Inferior parietal cortex (tissue), 1 donor: ENCODE measurements around the gene HHIPL1.
"Not testable (repeated sequence)": the region's sequence is repeated elsewhere in the genome, so short reads cannot be mapped to it uniquely, and the experiment has no call there.

Source experiments
- DNase-seq: peaks from one replicate; pipeline ENCODE4 v3.0.0-alpha.2; 2016; ENCODE audit errors: extremely low spot score

Gene HHIPL1

GRCh38 chr14:99634443-99634842 is 10.5 kb upstream of the HHIPL1 start:
- DNase-seq: no peak

- no peak for DNase-seq
Observed at GRCh38 chr14:99635116-99635515, 9.8 kb upstream of the HHIPL1 start.

GRCh38 chr14:99636487-99636886 is 8.4 kb upstream of the HHIPL1 start:
- DNase-seq: no peak

GRCh38 chr14:99637624-99638023 is 7.3 kb upstream of the HHIPL1 start:
- DNase-seq: no peak

- not testable (repeated sequence) for DNase-seq
Observed at GRCh38 chr14:99642771-99643170, 2.2 kb upstream of the HHIPL1 start.

- DNase-seq: no peak
Observed at GRCh38 chr14:99643343-99643742, 1.6 kb upstream of the HHIPL1 start.

GRCh38 chr14:99644035-99644587 is 818 bp upstream of the HHIPL1 start:
- no peak for DNase-seq

GRCh38 chr14:99645545-99646505 is 896 bp downstream of the HHIPL1 start:
- no peak for DNase-seq

- DNase-seq: no peak
Observed at GRCh38 chr14:99647411-99647810, 2.5 kb downstream of the HHIPL1 start.

- no peak for DNase-seq
Observed at GRCh38 chr14:99648027-99648784, 3.3 kb downstream of the HHIPL1 start.

- DNase-seq: no peak
Observed at GRCh38 chr14:99649219-99649618, 4.3 kb downstream of the HHIPL1 start.

GRCh38 chr14:99649643-99650042 is 4.7 kb downstream of the HHIPL1 start:
- no peak for DNase-seq

GRCh38 chr14:99650189-99650588 is 5.3 kb downstream of the HHIPL1 start:
- no peak for DNase-seq

- no peak for DNase-seq
Observed at GRCh38 chr14:99651953-99652746, 7.2 kb downstream of the HHIPL1 start.

GRCh38 chr14:99654235-99654985 is 9.5 kb downstream of the HHIPL1 start:
- no peak for DNase-seq

GRCh38 chr14:99655521-99655920 is 10.6 kb downstream of the HHIPL1 start:
- DNase-seq: no peak

- DNase-seq: no peak
Observed at GRCh38 chr14:99656171-99656570, 11.2 kb downstream of the HHIPL1 start.

- DNase-seq: no peak
Observed at GRCh38 chr14:99657645-99658155, 12.8 kb downstream of the HHIPL1 start.

GRCh38 chr14:99658218-99658845 is 13.4 kb downstream of the HHIPL1 start:
- DNase-seq: no peak

GRCh38 chr14:99659333-99659741 is 14.4 kb downstream of the HHIPL1 start:
- DNase-seq: no peak
